WI38 (cell line): ENCODE results near the gene CCNF.
A peak's percentile ranks its signal among the peaks of the same experiment; 100 is the strongest.

Source experiments
- H3K4me3 ChIP-seq: 2 replicates; pipeline ENCODE4 v1.5.1; 2011; ENCODE audit warnings: low read depth, mild to moderate bottlenecking, control low read depth, low read length
- CTCF ChIP-seq: IDR thresholded peaks from 2 replicates; pipeline ENCODE4 v1.5.1; 2012; ENCODE audit warnings: low read depth, mild to moderate bottlenecking, control low read depth, low read length

Gene CCNF

GRCh38 chr16:2424061-2425007, 4.9 kb upstream of the CCNF start:
- no peak for TF ChIP-seq CTCF
- no peak overlapping the region for H3K4me3 ChIP-seq

GRCh38 chr16:2425008-2425518, 4.2 kb upstream of the CCNF start:
- TF ChIP-seq CTCF, result no peak
- H3K4me3 ChIP-seq, result no peak overlapping the region

- H3K4me3 ChIP-seq, result no peak overlapping the region
- no peak for TF ChIP-seq CTCF
Measured at GRCh38 chr16:2425825-2426430, 3.3 kb upstream of the CCNF start.

GRCh38 chr16:2426941-2427361, 2.3 kb upstream of the CCNF start:
- no peak for TF ChIP-seq CTCF
- no peak overlapping the region for H3K4me3 ChIP-seq

GRCh38 chr16:2427526-2427925, 1.7 kb upstream of the CCNF start:
- TF ChIP-seq CTCF, result no peak
- H3K4me3 ChIP-seq, result no peak overlapping the region

GRCh38 chr16:2428051-2428783, 1.0 kb upstream of the CCNF start:
- peak overlapping the region; percentile 66 for H3K4me3 ChIP-seq
- no peak for TF ChIP-seq CTCF
